ENCODE measurements around the gene NOP14. TPM values are rescaled to one million over a fixed set of nuclear protein-coding genes. Genes with fewer than 3 reads are reported as not detected.
"Not testable (repeated sequence)": the region's sequence is repeated elsewhere in the genome, so short reads cannot be mapped to it uniquely, and the experiment has no call there.

NOP14 gene
- total RNA-seq, 3 donors from 2014 or later, result 18.2 to 23.8 (median 23.5) TPM

GRCh38 chr4:2961421-2961810 lies 1.8 kb downstream of the NOP14 start:
- no peak for ATAC-seq
- Histone ChIP-seq H3K4me3 (no peak overlapping the region), H3K9me3 (no peaks in the 10 kb centered on the region), H3K36me3 (ENCODE audit: low read depth) (no peaks in the 10 kb centered on the region), H3K4me1 (ENCODE audit: low read depth) (peaks cover 18% of the 10 kb centered on the region)
- no peak for DNase-seq
- TF ChIP-seq, protein P1, sequence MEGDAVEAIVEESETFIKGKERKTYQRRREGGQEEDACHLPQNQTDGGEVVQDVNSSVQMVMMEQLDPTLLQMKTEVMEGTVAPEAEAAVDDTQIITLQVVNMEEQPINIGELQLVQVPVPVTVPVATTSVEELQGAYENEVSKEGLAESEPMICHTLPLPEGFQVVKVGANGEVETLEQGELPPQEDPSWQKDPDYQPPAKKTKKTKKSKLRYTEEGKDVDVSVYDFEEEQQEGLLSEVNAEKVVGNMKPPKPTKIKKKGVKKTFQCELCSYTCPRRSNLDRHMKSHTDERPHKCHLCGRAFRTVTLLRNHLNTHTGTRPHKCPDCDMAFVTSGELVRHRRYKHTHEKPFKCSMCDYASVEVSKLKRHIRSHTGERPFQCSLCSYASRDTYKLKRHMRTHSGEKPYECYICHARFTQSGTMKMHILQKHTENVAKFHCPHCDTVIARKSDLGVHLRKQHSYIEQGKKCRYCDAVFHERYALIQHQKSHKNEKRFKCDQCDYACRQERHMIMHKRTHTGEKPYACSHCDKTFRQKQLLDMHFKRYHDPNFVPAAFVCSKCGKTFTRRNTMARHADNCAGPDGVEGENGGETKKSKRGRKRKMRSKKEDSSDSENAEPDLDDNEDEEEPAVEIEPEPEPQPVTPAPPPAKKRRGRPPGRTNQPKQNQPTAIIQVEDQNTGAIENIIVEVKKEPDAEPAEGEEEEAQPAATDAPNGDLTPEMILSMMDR (IDR thresholded peaks at IDR 0.05), result no peak
- intact Hi-C loops (cut with DNase I, micrococcal nuclease), result no loop called here

GRCh38 chr4:2960450-2960849 lies 2.8 kb downstream of the NOP14 start:
- ATAC-seq; H3K9me3 ChIP-seq; intact Hi-C loops (cut with DNase I, micrococcal nuclease); DNase-seq; H3K36me3 ChIP-seq (ENCODE audit: low read depth); H3K4me3 ChIP-seq: not testable (repeated sequence)
- H3K4me1 ChIP-seq (ENCODE audit: low read depth), result peaks cover 18% of the 10 kb centered on the region

GRCh38 chr4:2958446-2958845 lies 4.8 kb downstream of the NOP14 start:
- no peak for DNase-seq
- ATAC-seq, result no peak
- TF ChIP-seq, protein P1 (IDR thresholded peaks at IDR 0.05), result no peak

GRCh38 chr4:2955186-2956044 lies 7.8 kb downstream of the NOP14 start:
- H3K9me3 ChIP-seq; H3K4me1 ChIP-seq (ENCODE audit: low read depth); ATAC-seq; H3K4me3 ChIP-seq; intact Hi-C loops (cut with DNase I, micrococcal nuclease); DNase-seq: not testable (repeated sequence)
- H3K36me3 ChIP-seq (ENCODE audit: low read depth), result peaks cover 11% of the 10 kb centered on the region

More at GRCh38 chr4:2958446-2958845, 4.8 kb downstream of the NOP14 start:
- intact Hi-C loops (cut with DNase I, micrococcal nuclease), result no loop called here
- Histone ChIP-seq H3K4me1 (ENCODE audit: low read depth) (peaks cover 14% of the 10 kb centered on the region), H3K9me3 (no peaks in the 10 kb centered on the region), H3K36me3 (ENCODE audit: low read depth) (no peaks in the 10 kb centered on the region), H3K4me3 (no peak overlapping the region)

DNA sequence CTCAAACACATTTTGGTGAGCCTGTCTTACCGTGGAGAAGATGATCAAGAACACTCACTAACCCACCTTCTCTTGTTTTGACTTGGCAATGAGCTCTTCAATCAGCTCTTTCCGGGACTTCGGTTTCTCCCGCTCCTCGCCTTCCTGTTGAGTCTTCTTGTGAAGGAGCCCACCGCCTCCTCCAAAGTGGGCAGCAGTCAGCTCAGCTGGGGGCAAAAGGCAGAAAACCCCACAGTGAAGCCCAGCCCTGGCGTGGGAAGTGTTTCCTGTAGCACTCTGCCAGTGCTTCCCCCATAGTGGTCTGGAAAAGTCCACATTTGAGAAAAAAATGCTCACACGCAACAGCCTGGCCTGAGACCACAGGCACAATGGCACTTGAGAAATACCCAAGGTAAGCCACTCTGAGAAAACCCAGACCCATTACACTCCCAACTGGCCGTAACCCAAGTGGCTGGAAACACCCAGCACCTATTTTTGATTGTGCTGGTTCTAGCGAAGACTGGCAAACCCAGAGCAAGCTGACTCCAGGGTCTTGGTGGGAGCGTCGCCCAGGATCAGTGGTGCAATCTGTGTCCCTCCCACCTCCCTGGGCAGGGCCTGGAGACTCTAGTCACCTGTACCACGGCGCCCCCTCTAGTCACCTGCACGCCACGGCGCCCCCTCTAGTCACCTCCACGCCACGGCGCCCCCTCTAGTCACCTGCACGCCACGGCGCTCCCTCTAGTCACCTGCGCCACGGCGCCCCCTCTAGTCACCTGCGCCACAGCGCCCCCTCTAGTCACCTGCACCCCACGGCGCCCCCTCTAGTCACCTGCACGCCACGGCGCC lies 8.6 kb downstream of the NOP14 start:
- Histone ChIP-seq H3K36me3 (ENCODE audit: low read depth) (peaks cover 11% of the 10 kb centered on the region), H3K4me3 (no peak overlapping the region), H3K4me1 (ENCODE audit: low read depth) (no peaks in the 10 kb centered on the region), H3K9me3 (no peaks in the 10 kb centered on the region)
- TF ChIP-seq, protein P1 (IDR thresholded peaks at IDR 0.05), result no peak
- peak in 1 of 3 donors; percentile 45 for DNase-seq
- intact Hi-C loops (cut with DNase I, micrococcal nuclease), result no loop called here
- peak; percentile 63 for ATAC-seq

GRCh38 chr4:2953496-2953895 lies 9.7 kb downstream of the NOP14 start:
- no peaks in the 10 kb centered on the region for H3K9me3 ChIP-seq
- no peak for DNase-seq
- H3K4me1 ChIP-seq (ENCODE audit: low read depth), result no peaks in the 10 kb centered on the region
- TF ChIP-seq, protein P1 (IDR thresholded peaks at IDR 0.05), result no peak
- H3K36me3 ChIP-seq (ENCODE audit: low read depth), result peaks cover 11% of the 10 kb centered on the region
- no peak overlapping the region for H3K4me3 ChIP-seq
- no peak for ATAC-seq
- intact Hi-C loops (cut with DNase I, micrococcal nuclease), result no loop called here

All from mucosa of descending colon (tissue), 3 donors.